ENCODE data around the gene CEP72.

DNA sequence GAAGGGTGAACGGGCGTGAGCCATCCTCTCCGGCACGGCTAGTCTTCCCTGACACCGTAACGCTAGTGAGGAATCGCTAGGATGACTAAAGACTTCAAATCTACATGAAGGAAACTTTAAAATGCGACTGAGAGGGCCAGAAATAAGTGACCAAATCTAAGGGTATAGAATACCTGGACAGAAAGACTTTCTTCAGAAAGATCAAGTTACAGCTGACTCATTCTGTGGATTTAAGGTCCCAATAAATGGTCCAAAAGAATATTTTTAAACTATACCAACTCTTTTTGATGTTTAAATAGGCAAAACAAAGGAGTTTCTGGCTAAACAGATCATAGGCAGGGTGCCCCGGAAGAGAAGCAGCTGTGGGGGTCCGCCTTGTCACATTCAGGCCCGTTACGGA, 38.9 kb upstream of the CEP72 start:
- TF ChIP-seq, protein P1, sequence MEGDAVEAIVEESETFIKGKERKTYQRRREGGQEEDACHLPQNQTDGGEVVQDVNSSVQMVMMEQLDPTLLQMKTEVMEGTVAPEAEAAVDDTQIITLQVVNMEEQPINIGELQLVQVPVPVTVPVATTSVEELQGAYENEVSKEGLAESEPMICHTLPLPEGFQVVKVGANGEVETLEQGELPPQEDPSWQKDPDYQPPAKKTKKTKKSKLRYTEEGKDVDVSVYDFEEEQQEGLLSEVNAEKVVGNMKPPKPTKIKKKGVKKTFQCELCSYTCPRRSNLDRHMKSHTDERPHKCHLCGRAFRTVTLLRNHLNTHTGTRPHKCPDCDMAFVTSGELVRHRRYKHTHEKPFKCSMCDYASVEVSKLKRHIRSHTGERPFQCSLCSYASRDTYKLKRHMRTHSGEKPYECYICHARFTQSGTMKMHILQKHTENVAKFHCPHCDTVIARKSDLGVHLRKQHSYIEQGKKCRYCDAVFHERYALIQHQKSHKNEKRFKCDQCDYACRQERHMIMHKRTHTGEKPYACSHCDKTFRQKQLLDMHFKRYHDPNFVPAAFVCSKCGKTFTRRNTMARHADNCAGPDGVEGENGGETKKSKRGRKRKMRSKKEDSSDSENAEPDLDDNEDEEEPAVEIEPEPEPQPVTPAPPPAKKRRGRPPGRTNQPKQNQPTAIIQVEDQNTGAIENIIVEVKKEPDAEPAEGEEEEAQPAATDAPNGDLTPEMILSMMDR (IDR thresholded peaks at IDR 0.05; ENCODE audit: borderline replicate concordance, extremely low read depth, low read length, poor library complexity, severe bottlenecking), result no peak
- TF ChIP-seq EZH2 (IDR thresholded peaks at IDR 0.05; ENCODE audit: borderline replicate concordance, low read depth, low read length, severe bottlenecking), result no peak
